GM12878 (cell line): ENCODE data around the gene HIVEP1. TPM values are rescaled to one million over a fixed set of nuclear protein-coding genes. Genes with fewer than 3 reads are reported as not detected.
"Not testable (repeated sequence)": the region's sequence is repeated elsewhere in the genome, so short reads cannot be mapped to it uniquely, and the experiment has no call there.

Experiments
- ATAC-seq: fragments of 200-7000 bp; cut with Tn5 transposase; 3 replicates; pipeline ENCODE4 v1.9.1; 2020; ENCODE audit warnings: mild to moderate bottlenecking, moderate library complexity
- BruUV-seq: library from RNA; stranded (reverse); fragments of 400-500 nt; replicated peaks from 2 replicates; lab custom pipeline; 2021; lab: Mats Ljungman, UMichigan
- CTCF ChIA-PET: fragments of 300-600 bp; sonication (Branson Sonifier 250); formaldehyde crosslinking; extraction: SDS; loops from one replicate; lab custom pipeline; 2021; ENCODE audit warnings: inconsistent platforms; lab: Yijun Ruan, JAX
- POLR2A ChIA-PET: fragments of 350-600 bp; formaldehyde crosslinking; extraction: SDS; loops from one replicate; lab custom pipeline; 2021; ENCODE audit warnings: inconsistent platforms; lab: Charles Lee
- RAD21 ChIA-PET: fragments of 300-600 bp; sonication (Branson Sonifier 250); formaldehyde crosslinking; loops from one replicate; lab custom pipeline; 2023; ENCODE audit warnings: antibody characterized with exemption; ENCODE audit not compliant: unreplicated experiment; lab: Charles Lee
- SMC1A ChIA-PET: fragments of 300-600 bp; sonication (Branson Sonifier 250); formaldehyde crosslinking; loops from one replicate; lab custom pipeline; 2023; ENCODE audit not compliant: unreplicated experiment, uncharacterized antibody; lab: Charles Lee
- DNase-seq: peaks from one replicate; pipeline ENCODE4 v3.0.0-alpha.2; 2011; ENCODE audit warnings: low read depth, low spot score
- FAIRE-seq: peaks from 3 replicates; lab custom pipeline; 2011; peaks lifted over from hg19 to GRCh38; lab: Jason Lieb, UNC
- H2AFZ ChIP-seq: 2 replicates; pipeline ENCODE4 v1.6.0; 2011; ENCODE audit warnings: low read depth, low read length, control low read depth; ENCODE audit not compliant: control insufficient read depth
- H3K27ac ChIP-seq: 2 replicates; pipeline ENCODE4 v1.5.1; 2011; ENCODE audit warnings: control low read depth; ENCODE audit not compliant: control insufficient read depth, insufficient read depth
- H3K27me3 ChIP-seq, 2 experiments: replicated peaks in 1 of 2; 2 replicates each; pipeline versions ENCODE4 v1.6.0 to v1.6.1; 2011; ENCODE audit warnings: low read length in 1 of 2; ENCODE audit not compliant: control insufficient read depth in 2 of 2, insufficient read depth in 2 of 2
- H3K36me3 ChIP-seq, 2 experiments: 2 replicates each; pipeline ENCODE4 v1.5.1; 2011; ENCODE audit warnings: low read length in 1 of 2; ENCODE audit not compliant: control insufficient read depth in 2 of 2, insufficient read depth in 2 of 2
- H3K4me1 ChIP-seq: 2 replicates; pipeline ENCODE4 v1.6.1; 2011; ENCODE audit warnings: mild to moderate bottlenecking, low read length, moderate library complexity, mixed read lengths; ENCODE audit not compliant: control insufficient read depth, insufficient read depth
- H3K4me2 ChIP-seq: 2 replicates; pipeline ENCODE4 v1.6.0; 2011; ENCODE audit warnings: control low read depth; ENCODE audit not compliant: control insufficient read depth, insufficient read depth
- H3K4me3 ChIP-seq: fragments of 200-600 bp; sonication (generic); 2 replicates; pipeline ENCODE4 v1.5.1; 2016
- H3K79me2 ChIP-seq: 2 replicates; pipeline ENCODE4 v1.6.0; 2011; ENCODE audit warnings: low read length; ENCODE audit not compliant: control insufficient read depth, insufficient read depth
- H3K9ac ChIP-seq: 2 replicates; pipeline ENCODE4 v1.8.0; 2011; ENCODE audit warnings: low read length, control low read depth, mixed read lengths; ENCODE audit not compliant: control insufficient read depth, insufficient read depth
- H3K9me3 ChIP-seq: replicated peaks from 3 replicates; pipeline ENCODE4 v1.5.1; 2011; ENCODE audit warnings: mild to moderate bottlenecking, low read length; ENCODE audit not compliant: control insufficient read depth, insufficient read depth
- H4K20me1 ChIP-seq: 2 replicates; pipeline ENCODE4 v1.6.0; 2011; ENCODE audit not compliant: control insufficient read depth, insufficient read depth
- WGBS: methylation state at CpG from one replicate; pipeline ENCODE4 v1.1.6; 2016; ENCODE audit warnings: low lambda C conversion rate; ENCODE audit not compliant: insufficient replicate concordance, insufficient coverage; ENCODE audit errors: missing lambda C conversion rate; 5-methylcytosine and 5-hydroxymethylcytosine counted together
- in situ Hi-C: fragments of 300-500 bp; cut with MboI; formaldehyde crosslinking; loops from 9 replicates; pipeline ENCODE4 v1.14.3; 2018; ENCODE audit warnings: mixed read lengths
- intact Hi-C: fragments of 100-400 bp; cut with micrococcal nuclease; formaldehyde crosslinking; loops from one replicate; pipeline ENCODE4 v1.14.2; 2022; ENCODE audit not compliant: unreplicated experiment
- polyA plus RNA-seq, 11 experiments: library from polyadenylated mRNA; depleted of rRNA in 4 of 11; unstranded in 6 of 11; stranded (reverse) in 5 of 11; fragments of >200 nt; fragmentation: Nextera tagmentation in 4 of 11; fragmentation: Illumina TruSeq in 1 of 11; extraction: Ambion mirVana in 4 of 11; extraction: Trizol in 1 of 11; gene quantifications; 1 replicate in 1 of 11; 2 replicates in 10 of 11; pipeline versions ENCODE4 v1.2.1 to v1.2.3, GENCODE V29; 2011 to 2016; ENCODE audit warnings: inconsistent platforms in 2 of 11, missing spikeins in 2 of 11, low read depth in 1 of 11
- total RNA-seq, 4 experiments: library from RNA; depleted of rRNA in 3 of 4; stranded (reverse); fragments of >200 nt in 3 of 4; fragmentation: Illumina TruSeq in 1 of 4; extraction: Trizol in 1 of 4; gene quantifications; 2 replicates each; pipeline versions ENCODE4 v1.2.1 to v1.2.3, GENCODE V29; 2013 to 2021
- TF ChIP-seq, protein P1 (sequence below): IDR thresholded peaks from 2 replicates; pipeline ENCODE4 v1.6.1; 2012; ENCODE audit warnings: low read depth, low read length, improper control_type of control experiment
- TF ChIP-seq, protein P2 (sequence below): fragments of 450-650 bp; IDR thresholded peaks from 2 replicates; pipeline ENCODE4 v1.6.1; 2016; ENCODE audit warnings: mild to moderate bottlenecking, moderate library complexity, borderline replicate concordance

The HIVEP1 gene
- total and polyA plus RNA-seq, 10 of the 15 experiments (the other 5 are each of a cell fraction or from before 2014, with no cell fraction given) = 4.3 to 37.5 (median 21.6) TPM

DNA sequence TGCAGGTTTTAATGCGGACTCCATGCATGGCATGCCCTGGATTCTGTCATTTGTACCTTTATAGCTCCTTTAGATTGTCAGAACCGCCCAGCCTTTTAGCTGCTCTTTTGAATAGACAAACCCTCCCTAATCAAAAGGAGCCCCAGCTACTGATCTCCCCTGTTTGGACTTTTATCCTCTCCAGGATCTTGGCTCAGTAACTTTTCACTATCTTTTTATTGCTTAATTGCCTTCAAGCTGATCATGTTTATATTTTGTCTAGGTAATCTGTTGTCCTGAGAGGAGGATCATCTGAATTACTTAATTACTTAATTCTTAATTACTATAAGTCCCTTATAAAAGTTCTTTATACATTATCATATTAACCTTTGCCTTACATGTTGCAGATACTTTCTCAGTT, 93.2 kb downstream of the HIVEP1 start (continued):
- TF ChIP-seq, protein P1, sequence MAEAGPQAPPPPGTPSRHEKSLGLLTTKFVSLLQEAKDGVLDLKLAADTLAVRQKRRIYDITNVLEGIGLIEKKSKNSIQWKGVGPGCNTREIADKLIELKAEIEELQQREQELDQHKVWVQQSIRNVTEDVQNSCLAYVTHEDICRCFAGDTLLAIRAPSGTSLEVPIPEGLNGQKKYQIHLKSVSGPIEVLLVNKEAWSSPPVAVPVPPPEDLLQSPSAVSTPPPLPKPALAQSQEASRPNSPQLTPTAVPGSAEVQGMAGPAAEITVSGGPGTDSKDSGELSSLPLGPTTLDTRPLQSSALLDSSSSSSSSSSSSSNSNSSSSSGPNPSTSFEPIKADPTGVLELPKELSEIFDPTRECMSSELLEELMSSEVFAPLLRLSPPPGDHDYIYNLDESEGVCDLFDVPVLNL = no peak
- TF ChIP-seq, protein P2, sequence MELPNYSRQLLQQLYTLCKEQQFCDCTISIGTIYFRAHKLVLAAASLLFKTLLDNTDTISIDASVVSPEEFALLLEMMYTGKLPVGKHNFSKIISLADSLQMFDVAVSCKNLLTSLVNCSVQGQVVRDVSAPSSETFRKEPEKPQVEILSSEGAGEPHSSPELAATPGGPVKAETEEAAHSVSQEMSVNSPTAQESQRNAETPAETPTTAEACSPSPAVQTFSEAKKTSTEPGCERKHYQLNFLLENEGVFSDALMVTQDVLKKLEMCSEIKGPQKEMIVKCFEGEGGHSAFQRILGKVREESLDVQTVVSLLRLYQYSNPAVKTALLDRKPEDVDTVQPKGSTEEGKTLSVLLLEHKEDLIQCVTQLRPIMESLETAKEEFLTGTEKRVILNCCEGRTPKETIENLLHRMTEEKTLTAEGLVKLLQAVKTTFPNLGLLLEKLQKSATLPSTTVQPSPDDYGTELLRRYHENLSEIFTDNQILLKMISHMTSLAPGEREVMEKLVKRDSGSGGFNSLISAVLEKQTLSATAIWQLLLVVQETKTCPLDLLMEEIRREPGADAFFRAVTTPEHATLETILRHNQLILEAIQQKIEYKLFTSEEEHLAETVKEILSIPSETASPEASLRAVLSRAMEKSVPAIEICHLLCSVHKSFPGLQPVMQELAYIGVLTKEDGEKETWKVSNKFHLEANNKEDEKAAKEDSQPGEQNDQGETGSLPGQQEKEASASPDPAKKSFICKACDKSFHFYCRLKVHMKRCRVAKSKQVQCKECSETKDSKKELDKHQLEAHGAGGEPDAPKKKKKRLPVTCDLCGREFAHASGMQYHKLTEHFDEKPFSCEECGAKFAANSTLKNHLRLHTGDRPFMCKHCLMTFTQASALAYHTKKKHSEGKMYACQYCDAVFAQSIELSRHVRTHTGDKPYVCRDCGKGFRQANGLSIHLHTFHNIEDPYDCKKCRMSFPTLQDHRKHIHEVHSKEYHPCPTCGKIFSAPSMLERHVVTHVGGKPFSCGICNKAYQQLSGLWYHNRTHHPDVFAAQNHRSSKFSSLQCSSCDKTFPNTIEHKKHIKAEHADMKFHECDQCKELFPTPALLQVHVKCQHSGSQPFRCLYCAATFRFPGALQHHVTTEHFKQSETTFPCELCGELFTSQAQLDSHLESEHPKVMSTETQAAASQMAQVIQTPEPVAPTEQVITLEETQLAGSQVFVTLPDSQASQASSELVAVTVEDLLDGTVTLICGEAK = no peak
- TF ChIP-seq, all 136 proteins: peak for 0

DNA sequence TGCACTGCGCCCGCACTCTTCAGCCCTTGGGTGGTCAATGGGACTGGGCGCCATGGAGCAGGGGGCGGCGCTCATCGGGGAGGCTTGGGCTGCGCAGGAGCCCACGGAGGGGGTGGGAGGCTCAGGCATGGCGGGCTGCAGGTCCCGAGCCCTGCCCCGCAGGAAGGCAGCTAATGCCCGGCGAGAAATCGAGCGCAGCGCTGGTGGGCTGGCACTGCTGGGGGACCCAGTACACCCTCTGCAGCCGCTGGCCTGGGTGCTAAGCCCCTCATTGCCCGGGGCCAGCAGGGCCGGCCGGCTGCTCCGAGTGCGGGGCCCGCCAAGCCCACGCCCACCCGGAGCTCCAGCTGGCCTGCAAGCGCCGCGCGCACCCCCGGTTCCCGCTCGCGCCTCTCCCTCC, 96.3 kb downstream of the HIVEP1 start:
- H3K4me3 ChIP-seq, H3K27me3 ChIP-seq, intact Hi-C loops, FAIRE-seq, H4K20me1 ChIP-seq, H3K9me3 ChIP-seq, SMC1A ChIA-PET, DNase-seq, RAD21 ChIA-PET, in situ Hi-C loops, POLR2A ChIA-PET, H3K9ac ChIP-seq, H3K27ac ChIP-seq, H3K4me2 ChIP-seq, H2AFZ ChIP-seq, ATAC-seq, H3K36me3 ChIP-seq, BruUV-seq: not testable (repeated sequence)
- Histone ChIP-seq H3K4me1 (peaks cover 23% of the 10 kb centered on the region), H3K79me2 (peaks cover 16% of the 10 kb centered on the region)
- CTCF ChIA-PET = interaction anchor here (0.9 to 1.1 kb wide), 2 partner anchors 41 to 453 kb away, joined by 3 read pairs; no protein-coding TSS in a partner anchor
- WGBS = 94% methylated on average over 28 of the region's 33 CpGs
